Chondrocyte (in vitro differentiated cells): Measurements from ENCODE around the gene MMP14. TPM values are rescaled to one million over a fixed set of nuclear protein-coding genes. Genes with fewer than 3 reads are reported as not detected.

Experiments
- DNase-seq: peaks from one replicate; pipeline ENCODE4 v3.0.0; 2021; ENCODE audit warnings: mixed read lengths, low spot score
- H3K27ac Mint-ChIP-seq: one replicate; pipeline ENCODE4 v1.8.0; 2021; ENCODE audit warnings: mild to moderate bottlenecking, moderate library complexity, mixed read lengths; ENCODE audit not compliant: unreplicated experiment
- H3K27me3 Mint-ChIP-seq: 2 replicates; pipeline ENCODE4 v1.8.0; 2021; ENCODE audit warnings: low read depth, mixed read lengths
- H3K36me3 Mint-ChIP-seq: 2 replicates; pipeline ENCODE4 v1.8.0; 2021; ENCODE audit warnings: low read depth, mixed read lengths
- H3K4me1 Mint-ChIP-seq: 2 replicates; pipeline ENCODE4 v1.8.0; 2021; ENCODE audit warnings: low read depth, mild to moderate bottlenecking, mixed read lengths
- H3K4me3 Mint-ChIP-seq: one replicate; pipeline ENCODE4 v1.8.0; 2021; ENCODE audit warnings: mild to moderate bottlenecking, moderate library complexity, mixed read lengths; ENCODE audit not compliant: unreplicated experiment
- H3K9me3 Mint-ChIP-seq: 2 replicates; pipeline ENCODE4 v1.8.0; 2021; ENCODE audit warnings: low read depth, mixed read lengths
- total RNA-seq: library from RNA; stranded (reverse); gene quantifications from 3 replicates; pipeline ENCODE4 v1.2.1, GENCODE V29; 2021
- TF ChIP-seq, protein P1 (sequence below): fragments of 200-600 bp; sonication (generic); IDR thresholded peaks from 2 replicates; pipeline ENCODE4 v1.5.0; 2021; ENCODE audit warnings: antibody characterized with exemption, mild to moderate bottlenecking, moderate library complexity

The MMP14 gene
- total RNA-seq, 1 donor from 2014 or later, result 987 TPM

DNA sequence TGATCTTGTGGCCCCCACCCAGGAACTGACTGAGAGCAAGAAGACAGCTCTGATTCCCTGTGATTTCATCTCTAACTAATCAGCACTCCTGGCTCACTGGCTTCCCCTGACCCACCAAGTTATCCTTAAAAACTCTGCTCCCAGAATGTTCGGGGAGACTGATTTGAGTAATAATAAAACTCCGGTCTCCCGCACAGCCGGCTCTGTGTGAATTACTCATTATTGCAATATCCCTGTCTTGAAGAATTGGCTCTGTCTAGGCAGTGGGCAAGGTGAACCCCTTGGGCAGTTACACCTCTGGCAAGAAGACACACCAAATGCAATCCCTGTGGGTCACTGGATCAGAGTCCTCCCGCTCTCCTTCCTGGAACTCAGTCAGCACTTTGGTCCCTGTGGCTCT, 42.4 kb upstream of the MMP14 start:
- no peak overlapping the region for H3K4me3 Mint-ChIP-seq
- no peak overlapping the region for H3K27ac Mint-ChIP-seq
- H3K27me3 Mint-ChIP-seq, result peaks cover 12% of the 10 kb centered on the region
- H3K36me3 Mint-ChIP-seq, result peaks cover 1% of the 10 kb centered on the region
- H3K9me3 Mint-ChIP-seq, result no peaks in the 10 kb centered on the region
- DNase-seq, result no peak
- TF ChIP-seq, protein P1, sequence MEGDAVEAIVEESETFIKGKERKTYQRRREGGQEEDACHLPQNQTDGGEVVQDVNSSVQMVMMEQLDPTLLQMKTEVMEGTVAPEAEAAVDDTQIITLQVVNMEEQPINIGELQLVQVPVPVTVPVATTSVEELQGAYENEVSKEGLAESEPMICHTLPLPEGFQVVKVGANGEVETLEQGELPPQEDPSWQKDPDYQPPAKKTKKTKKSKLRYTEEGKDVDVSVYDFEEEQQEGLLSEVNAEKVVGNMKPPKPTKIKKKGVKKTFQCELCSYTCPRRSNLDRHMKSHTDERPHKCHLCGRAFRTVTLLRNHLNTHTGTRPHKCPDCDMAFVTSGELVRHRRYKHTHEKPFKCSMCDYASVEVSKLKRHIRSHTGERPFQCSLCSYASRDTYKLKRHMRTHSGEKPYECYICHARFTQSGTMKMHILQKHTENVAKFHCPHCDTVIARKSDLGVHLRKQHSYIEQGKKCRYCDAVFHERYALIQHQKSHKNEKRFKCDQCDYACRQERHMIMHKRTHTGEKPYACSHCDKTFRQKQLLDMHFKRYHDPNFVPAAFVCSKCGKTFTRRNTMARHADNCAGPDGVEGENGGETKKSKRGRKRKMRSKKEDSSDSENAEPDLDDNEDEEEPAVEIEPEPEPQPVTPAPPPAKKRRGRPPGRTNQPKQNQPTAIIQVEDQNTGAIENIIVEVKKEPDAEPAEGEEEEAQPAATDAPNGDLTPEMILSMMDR, result no peak
- no peaks in the 10 kb centered on the region for H3K4me1 Mint-ChIP-seq

DNA sequence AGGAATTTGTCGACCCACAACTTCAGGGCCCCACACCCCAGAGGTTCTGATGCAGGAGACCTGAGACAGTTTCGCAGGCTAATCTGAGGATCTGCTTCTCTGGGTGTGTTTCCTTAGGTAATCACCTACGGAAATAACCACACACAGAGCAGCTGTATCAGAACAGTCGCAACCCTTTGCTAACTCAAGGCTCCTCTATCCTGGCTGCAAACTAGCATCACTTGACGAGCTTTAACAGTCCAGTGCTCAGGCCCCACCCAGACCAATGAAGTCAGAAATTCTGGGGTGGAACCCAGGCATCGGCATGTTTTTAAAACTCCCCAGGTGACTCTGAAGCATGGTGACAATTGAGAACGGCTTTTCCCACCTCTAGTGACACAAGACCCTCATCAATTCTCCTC, 41.8 kb upstream of the MMP14 start:
- H3K27ac Mint-ChIP-seq, result no peak overlapping the region
- peaks cover 1% of the 10 kb centered on the region for H3K36me3 Mint-ChIP-seq
- no peaks in the 10 kb centered on the region for H3K4me1 Mint-ChIP-seq
- H3K4me3 Mint-ChIP-seq, result no peak overlapping the region
- TF ChIP-seq, protein P1, result no peak
- H3K27me3 Mint-ChIP-seq, result peaks cover 15% of the 10 kb centered on the region
- H3K9me3 Mint-ChIP-seq, result no peaks in the 10 kb centered on the region
- DNase-seq, result no peak

- Mint-ChIP-seq H3K9me3 (no peaks in the 10 kb centered on the region), H3K27ac (no peak overlapping the region), H3K4me3 (no peak overlapping the region), H3K36me3 (peaks cover 1% of the 10 kb centered on the region), H3K4me1 (no peaks in the 10 kb centered on the region), H3K27me3 (peaks cover 15% of the 10 kb centered on the region)
- DNase-seq, result no peak
- TF ChIP-seq, protein P1, result no peak
Observed at GRCh38 chr14:22796087-22796707, 40.2 kb upstream of the MMP14 start.

- Mint-ChIP-seq H3K9me3 (no peaks in the 10 kb centered on the region), H3K4me1 (no peaks in the 10 kb centered on the region), H3K27me3 (peaks cover 15% of the 10 kb centered on the region), H3K27ac (no peak overlapping the region), H3K4me3 (no peak overlapping the region), H3K36me3 (peaks cover 1% of the 10 kb centered on the region)
- TF ChIP-seq, protein P1, result no peak
- no peak for DNase-seq
Observed at GRCh38 chr14:22797017-22797917, 39.1 kb upstream of the MMP14 start.

GRCh38 chr14:22798528-22798927, 37.9 kb upstream of the MMP14 start:
- no peaks in the 10 kb centered on the region for H3K4me1 Mint-ChIP-seq
- peaks cover 15% of the 10 kb centered on the region for H3K27me3 Mint-ChIP-seq
- H3K4me3 Mint-ChIP-seq, result no peak overlapping the region
- no peak overlapping the region for H3K27ac Mint-ChIP-seq
- H3K36me3 Mint-ChIP-seq, result peaks cover 1% of the 10 kb centered on the region
- no peak for DNase-seq
- TF ChIP-seq, protein P1, result no peak
- H3K9me3 Mint-ChIP-seq, result no peaks in the 10 kb centered on the region
